ENCODE data around the gene KIF1A.

KIF1A gene

DNA sequence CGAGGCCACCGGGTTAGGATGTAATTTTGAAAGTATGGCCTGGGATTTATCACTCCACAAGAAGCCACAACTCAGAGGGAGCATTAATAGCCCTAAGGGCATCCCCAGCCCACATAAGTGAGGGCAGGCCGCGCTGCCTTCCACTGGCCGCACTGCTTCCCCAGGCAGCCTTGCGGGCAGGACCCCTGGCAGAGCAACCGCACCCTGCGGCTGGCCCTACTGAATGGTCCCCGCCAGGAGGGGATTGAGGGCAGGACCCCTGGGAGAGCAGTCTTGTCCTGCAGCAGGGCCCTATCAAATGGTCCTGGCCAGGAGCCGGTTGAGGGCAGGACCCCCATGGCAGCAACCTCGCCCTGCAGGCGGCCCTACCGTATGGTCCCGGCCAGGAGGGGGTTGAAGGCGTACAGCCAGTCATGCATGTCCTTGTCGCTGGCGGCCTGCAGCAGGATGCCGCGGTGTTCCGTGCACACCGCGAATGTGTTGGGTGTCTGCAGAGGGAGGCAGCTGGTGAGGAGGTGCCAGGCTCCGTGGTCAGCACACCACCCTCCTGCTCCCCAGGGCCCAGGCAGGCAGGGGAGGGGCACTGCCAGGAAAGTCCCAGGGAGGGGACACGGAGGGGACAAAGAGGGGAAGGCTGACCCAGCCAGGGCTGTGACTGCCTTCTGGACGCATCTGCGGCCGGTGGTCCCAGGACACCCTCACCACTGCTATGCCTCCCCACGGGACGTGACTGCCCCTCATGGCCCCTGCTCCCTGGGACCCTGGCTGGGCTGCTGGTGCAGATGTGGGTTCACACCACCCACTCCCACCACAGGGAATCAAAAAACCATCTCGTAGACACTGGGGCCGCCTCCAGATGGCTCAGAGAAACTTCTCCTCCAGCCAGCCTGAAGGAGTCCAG, 102.1 kb downstream of the KIF1A start:
- DNase-seq (ENCODE audit: low spot score) = no peak

DNA sequence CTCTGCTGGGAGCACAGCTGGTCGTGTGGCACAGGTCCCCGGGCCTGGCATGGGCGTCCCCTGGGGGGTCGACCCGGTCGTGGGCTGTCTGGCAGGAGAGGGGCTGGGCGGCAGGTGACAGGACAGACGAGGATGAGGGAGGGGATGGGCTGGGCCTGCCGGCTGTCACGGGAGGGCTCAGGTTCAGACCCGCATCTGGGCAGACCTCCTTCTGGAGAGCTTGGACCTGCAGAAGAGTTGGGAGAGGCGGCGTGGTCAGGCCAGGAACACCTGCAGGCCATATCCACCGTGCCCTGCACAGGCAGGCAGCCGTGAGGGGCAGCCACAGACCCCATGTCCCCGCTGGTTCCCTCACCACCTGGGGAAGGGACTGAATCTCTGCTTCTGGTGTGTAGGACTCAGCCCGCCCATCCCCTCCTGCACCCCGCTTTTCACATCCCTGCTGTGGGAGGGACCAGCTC, 102.8 kb downstream of the KIF1A start:
- no peak for DNase-seq (ENCODE audit: low spot score)

DNA sequence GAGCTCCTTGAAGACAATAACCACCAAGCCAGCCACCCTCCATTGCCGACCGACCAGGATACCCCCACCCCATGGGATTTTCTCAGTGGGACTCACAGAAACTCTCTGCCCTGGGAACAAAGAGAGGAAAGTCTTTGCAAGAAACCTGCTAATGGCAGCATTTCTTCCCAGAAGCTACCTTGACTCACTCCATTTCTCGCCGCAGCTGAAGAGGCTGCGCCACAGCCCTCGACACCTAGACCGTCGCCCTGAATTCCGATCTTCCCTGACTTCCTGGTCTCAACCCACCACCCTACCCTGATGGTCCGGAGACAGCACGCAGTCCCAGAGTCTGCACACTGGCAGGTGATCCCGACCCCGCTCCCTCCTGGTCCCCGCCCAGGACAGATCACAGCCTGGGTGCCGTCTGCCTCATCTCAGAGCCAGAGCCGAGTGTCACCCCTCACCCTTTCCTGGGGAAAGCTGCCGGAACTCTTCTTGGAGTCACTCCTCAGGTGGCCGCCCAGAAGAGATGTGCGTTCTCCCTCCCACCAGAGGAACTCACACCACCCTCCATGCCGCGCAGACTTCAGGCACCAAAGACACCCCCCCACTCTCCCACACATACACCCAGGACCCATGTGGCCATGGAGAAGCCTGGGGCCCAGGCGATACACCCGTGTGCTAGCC, 103.8 kb downstream of the KIF1A start:
- DNase-seq (ENCODE audit: low spot score) = no peak

DNA sequence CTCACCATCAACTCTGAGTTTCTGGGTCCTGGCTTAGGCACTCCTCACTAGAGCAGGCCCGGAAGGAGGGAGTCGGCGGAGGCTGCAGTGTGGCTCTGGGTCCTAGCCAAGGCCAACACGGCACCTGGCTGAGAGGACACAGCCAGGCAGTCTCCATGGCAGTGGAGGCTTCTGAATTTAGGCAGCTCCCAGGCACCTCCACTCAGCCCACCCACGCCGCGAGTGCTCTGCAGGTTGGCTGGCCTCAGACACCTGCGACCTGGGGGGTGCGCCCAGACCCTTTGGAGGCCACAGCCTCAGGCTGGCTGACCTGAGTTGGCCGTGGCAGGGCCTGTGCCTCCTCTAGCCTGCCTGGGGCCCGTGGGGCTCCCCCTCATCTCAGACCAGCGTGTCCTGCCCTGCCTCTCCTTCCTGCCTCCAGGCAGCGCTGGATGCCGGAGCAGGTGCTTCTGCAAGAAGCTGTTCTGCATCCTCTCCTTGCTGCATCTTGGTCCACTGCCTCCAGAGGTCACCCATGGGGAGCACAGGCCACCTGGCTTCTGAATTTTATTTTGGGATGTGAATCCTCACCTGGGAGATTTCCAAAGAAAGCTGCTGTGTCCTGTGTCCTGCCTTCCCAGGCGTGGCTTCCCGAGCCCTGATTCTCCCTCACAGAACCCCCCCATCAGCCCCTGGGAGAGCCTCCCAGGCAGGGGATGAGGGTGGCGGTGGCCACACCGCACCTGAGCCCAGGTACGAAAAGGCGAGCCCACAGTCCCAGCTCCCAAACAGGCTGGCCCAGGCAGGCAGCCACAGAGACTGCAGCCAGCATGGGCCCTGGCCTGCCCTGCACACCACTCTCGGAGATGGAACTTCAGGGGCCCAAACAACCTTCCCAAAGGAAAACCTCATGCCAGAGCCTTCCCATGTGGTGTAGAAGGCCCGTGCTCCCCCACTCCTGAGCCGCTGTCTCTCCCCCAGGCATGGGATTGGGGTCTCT, 105.0 kb downstream of the KIF1A start:
- DNase-seq (ENCODE audit: low spot score) = no peak

DNA sequence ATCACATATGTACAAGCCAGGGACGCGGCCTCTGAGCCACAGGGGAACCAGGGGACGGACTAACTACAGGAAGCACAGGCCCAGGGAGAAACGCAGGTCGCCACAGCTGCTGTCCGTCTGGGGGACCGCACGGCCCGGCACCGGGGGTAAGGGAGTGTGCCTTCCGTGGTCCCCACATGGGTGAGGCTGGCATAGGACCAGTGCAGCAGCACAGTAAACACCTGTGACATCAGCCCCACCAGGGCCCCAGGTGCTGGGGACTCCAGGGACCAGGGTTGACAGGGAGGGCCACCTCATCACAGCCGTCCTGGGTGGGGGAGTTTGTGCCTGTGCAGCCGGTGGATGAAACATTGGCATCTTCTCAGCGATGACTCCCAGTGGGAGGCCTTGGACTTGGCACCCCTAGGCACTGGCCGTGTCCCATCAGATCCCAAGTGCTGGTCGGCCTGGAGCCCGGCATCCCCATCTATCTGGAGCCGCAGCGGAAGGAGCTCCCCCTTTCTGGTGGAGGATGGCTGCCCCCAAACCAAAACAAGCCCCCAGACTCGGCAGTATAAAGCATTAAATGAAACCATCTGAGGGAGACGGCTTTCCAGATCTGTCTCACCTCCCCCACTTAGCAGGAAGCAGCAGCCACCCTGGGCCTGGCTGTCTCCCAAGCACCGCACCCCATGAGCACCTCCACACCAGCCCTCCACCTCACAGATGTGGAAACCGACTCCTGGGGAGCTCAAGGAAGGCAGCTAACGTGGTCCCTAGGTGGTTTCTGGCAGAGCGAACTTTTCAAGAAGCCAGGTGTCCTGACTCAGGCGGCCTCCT, 105.9 kb downstream of the KIF1A start:
- no peak for DNase-seq (ENCODE audit: low spot score)

DNA sequence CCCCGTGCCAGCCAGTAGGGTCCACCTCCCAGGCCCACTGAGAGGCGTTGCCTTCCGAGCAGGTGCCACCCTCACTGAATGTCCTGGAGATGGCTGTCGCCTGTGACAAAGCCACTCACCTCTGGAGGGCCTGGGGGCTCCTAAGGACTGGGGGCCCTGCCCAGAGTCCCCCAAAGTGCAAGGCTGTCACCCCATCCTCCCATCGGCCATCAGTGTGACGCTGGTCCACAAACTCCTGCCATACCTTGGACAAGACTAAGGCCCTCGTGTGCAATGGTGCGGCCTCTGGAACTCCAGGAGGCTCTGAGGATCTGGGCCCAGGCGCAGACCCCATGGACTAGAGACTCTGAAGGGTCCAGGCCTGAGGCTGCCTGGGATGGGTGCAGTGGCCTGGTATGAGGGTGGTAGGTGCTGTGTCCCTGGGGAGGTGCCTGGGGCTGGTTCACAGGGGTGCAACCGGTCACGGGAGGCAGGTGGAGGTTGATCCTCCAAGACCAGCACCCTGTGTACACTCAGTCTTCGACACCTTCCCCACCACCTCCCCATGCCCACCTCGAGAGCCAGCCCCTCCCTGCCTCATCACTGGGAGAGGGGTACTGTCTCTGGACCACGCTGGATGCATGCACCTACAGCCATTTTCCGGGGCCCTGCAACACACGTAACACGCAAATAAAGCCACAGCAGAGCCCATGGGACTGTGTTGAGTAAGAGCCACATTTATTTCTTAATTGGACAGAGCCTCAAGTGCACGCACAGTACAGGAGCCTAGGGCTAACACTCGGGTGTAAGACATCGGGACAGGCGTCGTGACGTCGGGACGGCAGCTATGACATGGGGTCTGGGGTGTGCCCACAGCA, 106.7 kb downstream of the KIF1A start:
- no peak for DNase-seq (ENCODE audit: low spot score)

DNA sequence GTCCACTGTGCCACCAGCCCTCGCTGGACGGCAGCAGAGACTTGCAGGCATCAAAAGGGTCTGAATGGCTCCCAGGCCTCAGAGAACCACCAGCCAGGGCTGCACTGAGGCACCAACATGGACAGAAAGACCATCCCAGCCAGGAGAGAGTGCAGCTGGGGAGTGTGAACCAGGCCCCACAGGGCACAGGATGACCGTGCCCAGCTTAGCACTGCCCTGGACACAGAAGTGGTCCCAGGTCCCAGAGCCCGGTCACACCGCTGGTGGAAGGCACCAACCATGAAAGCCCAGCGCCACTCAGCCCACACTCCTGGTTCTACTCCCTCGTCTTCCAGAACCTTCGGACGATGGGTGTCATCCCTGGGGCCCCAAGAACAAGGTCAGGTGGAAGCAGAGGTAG, 107.9 kb downstream of the KIF1A start:
- no peak for DNase-seq (ENCODE audit: low spot score)

DNA sequence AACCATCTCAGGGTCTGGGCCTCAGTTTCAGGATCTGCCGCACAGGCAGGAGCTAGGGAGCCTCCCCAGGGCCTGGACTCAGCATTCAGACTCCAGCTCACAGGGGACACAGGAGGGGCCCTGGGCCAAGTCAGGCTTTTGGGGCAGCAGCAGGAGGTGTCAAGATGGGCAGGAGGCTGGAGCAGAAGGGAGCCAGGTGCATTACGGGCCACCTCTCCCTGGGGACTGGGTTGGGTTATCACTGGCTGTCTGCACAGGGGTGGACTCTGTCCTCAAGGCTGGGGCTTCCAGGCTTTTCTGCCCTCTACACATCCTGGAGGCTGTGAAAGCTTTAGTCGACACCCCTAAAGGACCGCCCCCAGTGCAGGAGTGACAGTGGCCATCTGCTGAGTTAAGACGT, 108.3 kb downstream of the KIF1A start:
- DNase-seq (ENCODE audit: low spot score) = no peak

DNA sequence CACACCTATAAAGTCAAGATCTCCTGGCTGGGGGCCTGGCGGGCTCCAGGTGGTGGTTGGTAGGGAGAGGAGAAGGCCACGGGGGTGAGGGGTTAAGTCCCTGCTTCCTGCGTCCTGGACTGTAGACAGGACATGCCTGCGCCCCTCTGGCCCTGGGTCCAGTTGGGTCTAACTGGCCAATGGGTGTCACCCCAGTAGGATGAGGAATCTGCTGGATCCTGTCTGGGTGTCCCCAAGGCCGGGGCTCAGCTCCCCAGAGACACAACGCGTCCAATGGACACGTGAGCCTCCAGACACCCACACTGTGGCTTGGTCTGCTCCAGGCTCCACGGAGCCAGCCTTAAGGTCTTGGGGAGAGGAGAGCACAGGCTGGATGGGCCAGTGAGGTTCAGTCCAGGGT, 108.7 kb downstream of the KIF1A start:
- DNase-seq (ENCODE audit: low spot score) = no peak

DNA sequence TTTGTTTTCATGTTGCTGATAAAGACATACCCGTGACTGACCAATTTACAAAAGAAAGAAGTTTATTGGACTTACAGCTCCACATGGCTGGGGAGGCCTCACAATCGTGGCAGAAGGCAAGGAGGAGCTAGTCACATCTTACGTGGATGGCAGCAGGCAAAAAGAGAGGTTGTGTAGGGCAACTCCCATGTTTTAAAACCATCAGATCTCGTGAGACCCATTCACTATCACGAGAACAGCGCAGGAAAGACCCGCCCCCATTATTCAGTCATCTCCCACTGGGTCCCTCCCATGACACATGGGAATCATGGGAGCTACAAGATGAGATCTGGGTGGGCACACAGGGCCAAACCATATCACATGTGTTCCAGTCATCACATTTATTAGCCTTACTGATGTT, 111.6 kb downstream of the KIF1A start:
- no peak for DNase-seq (ENCODE audit: low spot score)

DNA sequence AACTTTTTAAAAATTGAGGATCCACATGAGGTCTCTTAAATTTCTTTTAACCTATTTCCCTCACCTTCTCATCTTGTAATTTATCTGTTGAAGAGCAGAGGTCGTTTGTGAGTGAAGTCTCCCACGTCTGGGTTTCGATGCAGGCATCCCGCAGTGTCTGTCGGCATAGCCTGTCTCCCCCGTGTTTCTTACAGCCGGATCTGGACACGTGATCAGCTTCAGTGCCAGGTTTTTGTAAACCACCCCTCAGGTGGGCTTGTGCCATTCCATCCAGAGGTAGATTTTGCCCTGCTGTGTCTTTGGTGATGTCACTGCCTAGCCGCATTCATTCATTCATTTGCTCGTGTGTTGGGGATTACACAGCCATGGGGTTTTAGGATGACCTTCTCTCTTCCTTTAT, 112.2 kb downstream of the KIF1A start:
- no peak for DNase-seq (ENCODE audit: low spot score)

DNA sequence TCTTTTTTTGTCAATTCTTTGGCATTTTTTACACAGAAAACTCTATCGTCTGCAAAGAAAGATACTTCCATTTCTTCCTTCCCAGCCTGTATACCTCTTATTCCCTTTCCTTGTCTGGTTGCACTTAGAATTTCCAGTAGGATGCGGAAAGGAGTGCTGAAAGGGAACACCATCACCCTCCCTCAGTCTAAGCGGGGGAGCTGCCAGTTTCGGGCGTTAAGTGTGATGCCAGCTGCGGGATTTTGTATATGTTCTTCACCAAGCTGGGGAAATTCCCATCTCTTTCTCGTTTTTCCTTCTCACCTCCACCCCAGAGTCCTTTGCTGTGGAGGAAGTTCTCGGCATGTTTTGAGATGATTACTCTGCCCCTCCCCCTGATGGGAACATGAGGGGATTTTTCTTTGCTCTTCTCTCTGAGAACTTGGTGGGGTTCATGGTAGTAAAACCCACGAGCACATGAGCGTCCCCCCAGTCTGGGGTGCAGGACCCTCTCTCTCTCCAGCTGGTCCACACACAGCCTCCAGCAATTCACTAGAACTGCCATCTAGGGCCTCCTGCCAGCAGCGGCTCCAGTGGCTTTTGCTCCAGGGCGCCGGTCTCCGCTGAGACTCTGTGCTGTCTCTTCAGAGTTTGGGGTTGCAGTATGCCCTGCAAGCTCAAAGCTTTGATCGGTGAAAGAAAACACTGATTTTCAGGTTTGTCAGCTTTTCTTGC, 112.8 kb downstream of the KIF1A start:
- DNase-seq (ENCODE audit: low spot score) = no peak

DNA sequence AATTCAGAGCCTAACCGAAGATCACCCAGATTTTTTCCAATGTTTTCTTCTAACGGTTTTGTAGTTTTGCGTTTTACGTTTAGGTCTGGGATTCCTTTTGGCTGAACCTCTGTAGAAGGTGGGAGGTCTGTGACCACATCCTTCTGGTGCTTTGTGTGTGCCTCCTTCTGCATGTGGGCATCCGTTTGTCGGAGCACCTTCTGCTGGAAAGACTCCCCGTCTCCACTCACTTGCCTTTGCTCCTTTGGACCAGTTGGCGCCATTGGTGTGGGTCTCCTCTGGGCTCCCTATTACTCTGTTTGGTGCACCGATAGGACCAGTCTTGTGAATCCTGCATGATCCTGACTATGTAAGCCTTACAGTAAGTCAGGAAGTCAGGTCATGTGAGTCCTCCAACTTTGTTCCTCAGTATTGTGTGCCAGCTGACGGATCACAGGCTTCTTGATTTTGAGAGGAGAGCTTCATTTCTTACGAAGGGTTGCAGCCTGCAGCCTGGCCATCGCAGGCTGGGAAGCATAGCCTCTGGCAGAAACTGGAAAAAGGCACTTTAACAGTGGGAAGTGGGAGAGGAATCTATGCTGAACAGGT, 114.7 kb downstream of the KIF1A start:
- no peak for DNase-seq (ENCODE audit: low spot score)

DNA sequence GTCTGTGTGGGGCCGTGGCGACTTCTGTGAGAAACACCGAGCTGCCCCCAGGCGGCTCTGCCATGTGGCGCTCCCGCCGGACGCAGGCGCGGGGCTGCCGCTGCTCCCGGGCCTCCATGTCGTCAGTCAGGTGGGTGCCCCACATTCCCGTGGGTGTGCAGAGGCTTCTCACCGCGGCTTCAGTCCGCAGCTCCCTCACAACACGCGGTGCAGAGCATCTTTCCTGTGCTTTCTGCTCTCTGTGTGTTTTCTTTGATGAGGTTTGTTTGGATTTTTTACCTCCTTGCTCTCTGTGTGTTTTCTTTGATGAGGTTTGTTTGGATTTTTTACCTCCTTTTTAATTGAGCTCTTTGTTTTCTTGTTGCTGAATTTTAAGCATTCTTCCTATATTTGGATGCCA, 115.4 kb downstream of the KIF1A start:
- DNase-seq (ENCODE audit: low spot score) = no peak

DNA sequence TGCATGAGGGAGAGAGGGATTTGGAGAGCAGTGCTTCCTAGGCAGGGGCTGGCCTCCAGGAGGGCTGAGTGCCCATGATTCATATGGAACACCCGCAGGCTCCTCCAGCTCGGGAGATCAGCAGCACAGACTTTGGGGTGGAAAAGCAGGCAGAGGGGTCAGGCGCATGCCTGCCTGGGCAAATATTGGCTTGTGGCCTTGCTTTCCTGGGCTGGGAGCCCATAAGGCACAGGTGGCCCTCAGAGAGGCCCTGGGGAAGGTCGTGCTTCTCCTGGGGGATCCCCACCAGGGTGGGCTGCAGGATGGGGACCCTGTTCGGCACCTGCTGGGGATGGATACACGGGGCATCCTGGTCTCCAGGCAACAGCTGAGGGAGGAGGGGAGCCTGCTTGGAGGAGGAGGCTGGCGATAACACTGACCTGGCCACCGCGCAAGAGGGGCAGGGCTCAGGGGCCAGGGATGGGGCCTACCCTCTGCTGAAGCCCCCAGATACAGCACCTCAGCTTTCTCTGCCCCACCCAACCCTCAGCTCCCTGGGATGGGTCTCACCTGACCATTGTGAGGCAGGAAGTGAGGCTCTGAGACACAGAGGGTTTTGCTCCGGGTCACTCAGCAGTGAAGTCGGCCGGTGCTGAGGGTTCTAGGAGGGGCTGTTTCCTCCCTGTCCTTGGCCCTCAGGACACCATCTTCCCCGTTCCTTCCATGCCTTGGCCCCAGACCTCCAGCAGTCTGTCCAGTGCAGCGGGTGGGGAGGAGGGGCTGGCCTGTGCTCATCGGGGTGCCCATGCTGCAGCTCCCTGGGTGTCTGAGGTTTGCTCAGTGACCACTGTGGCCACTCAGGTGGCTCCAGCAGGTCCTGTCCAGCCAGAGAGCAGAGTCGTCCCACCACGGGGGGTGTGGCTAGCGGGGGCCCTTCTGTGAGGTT, 116.3 kb downstream of the KIF1A start:
- no peak for DNase-seq (ENCODE audit: low spot score)

DNA sequence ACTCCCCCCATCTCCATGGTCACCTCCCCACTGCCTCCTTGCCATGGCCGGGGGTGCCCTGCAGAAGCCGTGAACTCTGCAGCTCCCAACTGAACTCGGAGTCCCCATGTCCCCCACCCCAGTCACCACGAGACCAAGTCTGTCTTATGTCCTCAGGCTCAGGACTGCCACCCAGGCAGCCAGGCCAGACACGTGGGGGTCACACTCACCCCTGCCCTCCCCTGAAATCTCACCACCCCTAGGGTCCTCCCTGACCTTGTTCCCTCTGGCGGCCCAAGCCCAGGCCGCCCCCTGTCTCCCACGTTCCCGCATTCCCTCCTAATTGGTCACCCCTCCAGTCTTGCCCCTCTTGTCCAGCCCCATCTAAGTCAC, 117.4 kb downstream of the KIF1A start:
- DNase-seq (ENCODE audit: low spot score) = no peak

DNA sequence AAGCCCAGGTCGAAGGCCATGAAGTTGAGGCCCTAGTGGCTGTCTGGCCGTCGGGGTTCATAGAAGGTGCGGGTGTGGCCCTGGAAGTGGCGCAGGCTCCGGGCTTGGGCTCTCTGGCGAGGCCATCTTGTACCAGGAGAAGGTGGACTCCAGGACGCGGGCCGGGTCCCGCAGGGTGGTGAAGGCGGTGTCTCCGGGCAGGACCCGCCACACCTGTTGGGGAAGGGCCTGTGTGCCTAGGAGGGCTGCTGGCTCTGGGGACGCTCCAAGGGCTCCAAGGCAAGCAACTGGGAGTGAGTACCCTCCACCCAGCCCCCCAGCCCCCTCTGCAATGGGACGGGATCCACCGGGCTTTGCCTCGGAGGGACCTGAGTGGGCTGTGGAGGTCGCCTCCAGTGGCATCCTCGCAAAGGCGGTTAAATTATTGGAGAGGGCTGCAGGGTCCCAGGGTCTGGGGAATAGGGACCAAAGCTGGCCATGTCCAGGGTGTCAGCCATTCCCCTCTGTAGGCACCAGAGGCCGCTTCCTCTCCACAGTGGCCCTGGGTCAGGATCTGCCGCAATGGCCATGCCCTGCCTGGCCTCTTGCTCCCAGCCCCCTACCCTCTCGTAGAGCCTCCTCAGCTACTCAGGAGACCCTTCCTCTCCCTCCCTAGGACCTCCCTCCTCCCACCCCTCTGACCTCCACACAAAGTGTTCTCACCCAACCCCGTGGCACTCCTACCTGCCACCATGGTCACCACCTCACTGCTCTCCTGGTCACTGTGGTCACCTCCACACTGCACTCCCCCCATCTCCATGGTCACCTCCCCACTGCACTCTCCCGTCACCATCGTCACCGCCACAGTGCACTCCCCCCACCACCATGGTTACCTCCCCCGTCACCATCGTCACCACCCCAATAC, 118.0 kb downstream of the KIF1A start:
- no peak for DNase-seq (ENCODE audit: low spot score)

All from kidney capillary endothelial cell (primary cell).